Left colon (tissue), 2 donors: ENCODE measurements around the gene NGB. TPM values are rescaled to one million over a fixed set of nuclear protein-coding genes. Genes with fewer than 3 reads are reported as not detected.

Experiments used
- ATAC-seq: fragments of 200-7000 bp; cut with Tn5 transposase; one replicate; pipeline ENCODE4 v1.9.1; 2020; ENCODE audit warnings: mild to moderate bottlenecking, moderate library complexity
- DNase-seq, 2 donors: peaks; one replicate each; pipeline ENCODE4 v3.0.0-alpha.2; 2020
- intact Hi-C, 2 donors: fragments of 100-400 bp; cut with DNase I in 1 of 2; cut with micrococcal nuclease in 1 of 2; formaldehyde crosslinking; loops; one replicate each; pipeline versions ENCODE4 v1.11.2 to v1.14.0; 2022; cut with DNase I, micrococcal nuclease
- total RNA-seq, 2 donors: library from RNA; stranded (reverse); fragmentation: NEBNext Ultra II Directional; extraction: Animal tissue kit (Norgen Biotek cat#: 25700); gene quantifications; one replicate each; pipeline ENCODE4 v1.2.1, GENCODE V29; 2021
- donor health status: DM: no; HTN: no; CAD: no.
- donor health status: DM: yes; HTN: yes; CAD: no.

Gene NGB
- total RNA-seq, 2 donors from 2014 or later = 0.31 TPM; not detected in 1

DNA sequence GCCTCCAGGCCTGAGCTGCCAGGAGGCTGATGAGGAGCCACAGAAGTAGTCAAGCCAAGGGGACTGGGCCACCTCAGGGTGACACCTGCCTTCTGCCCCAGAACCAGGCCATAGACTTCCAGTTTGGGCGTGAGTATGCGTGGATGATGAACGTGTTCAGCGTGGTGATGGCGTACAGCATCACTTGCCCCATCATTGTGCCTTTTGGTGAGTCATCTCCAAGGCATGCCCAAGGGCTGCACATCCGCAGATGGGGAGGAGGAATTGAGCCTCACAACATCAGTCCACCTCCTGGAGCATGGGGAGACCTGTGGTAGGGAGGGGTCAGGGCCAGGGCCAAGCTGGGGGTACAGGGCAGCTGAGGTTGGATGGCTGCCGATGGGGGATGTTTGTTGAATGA lies 22.3 kb downstream of the NGB start:
- DNase-seq (no peak), ATAC-seq (no peak)
- intact Hi-C loops = no loop called here

DNA sequence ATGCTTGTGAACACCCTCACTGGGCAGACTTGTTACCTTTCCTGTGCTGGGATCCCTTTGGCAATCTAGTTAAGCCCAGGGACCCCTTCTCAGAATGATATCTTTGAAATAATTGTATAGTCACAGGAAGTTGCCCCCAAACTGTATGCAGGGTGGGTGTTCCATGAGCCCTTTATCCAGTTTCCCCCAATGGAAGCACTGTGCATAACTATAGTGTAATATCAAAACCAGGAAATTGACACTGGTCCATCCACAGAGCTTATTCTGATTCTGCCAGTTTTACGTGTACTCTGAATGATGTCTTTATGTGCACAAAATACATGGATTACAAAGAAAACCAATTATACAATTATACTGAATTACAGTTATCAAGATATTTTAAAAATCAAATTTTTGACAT lies 24.2 kb downstream of the NGB start:
- intact Hi-C loops = no loop called here
- no peak for ATAC-seq
- DNase-seq = no peak

DNA sequence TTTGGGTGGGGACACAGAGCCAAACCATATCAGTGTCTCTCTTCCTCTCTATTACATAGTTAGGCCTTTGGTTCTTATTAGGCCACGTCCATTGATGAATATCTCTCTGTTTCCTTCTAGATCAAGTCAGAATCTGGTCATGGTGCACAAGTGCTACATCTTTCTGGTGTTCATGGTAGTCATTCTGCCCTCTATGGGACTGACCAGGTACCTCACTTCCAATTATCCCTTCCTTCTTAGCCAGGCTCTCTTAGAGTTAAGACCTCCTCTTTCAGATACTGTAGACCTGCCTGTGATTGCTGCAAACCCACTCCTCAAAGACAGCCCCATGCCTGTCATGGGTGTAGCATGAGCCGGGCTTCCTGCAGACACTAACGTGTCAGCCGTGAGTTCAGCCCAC lies 25.2 kb downstream of the NGB start:
- DNase-seq (no peak), ATAC-seq (no peak)
- intact Hi-C loops = no loop called here

DNA sequence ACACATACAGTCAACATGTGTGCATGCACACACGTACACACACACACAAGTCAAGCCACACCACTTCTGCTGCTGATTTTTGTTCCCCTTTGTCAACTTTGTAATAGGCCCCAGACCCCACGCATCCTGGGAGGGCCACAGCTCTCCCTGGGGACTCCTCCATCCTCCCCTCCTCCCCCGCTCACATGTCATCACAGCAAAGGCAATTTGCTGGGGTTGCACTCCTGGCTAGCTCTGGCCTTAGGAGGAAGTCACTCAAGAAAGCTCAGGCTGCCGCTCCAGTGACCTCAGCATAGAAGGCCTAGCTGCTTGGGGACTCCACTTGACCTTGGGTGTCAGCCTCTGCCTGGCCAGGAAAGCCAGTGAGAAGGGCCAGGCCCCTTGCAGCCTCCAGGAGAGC lies 27.2 kb downstream of the NGB start:
- intact Hi-C loops = no loop called here
- no peak for DNase-seq
- ATAC-seq = no peak

DNA sequence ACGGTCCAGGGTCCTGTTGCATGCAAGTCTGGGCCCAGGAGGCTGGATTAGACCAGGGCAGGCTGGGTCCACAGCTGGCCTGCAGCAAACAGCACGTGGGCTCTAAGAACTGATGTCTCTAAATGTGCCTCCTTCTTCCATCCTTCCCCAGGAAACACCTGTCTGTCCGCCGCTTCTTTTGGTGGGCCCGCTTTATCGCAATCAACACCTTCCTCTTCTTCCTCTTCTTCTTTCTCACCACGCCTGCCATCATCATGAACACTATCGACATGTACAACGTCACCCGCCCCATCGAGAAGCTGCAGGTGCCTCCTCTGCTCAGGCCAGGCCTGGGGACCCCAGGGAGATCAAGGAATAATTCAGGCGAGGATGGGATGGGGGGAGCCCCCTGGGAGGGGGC lies 28.3 kb downstream of the NGB start:
- DNase-seq = no peak
- ATAC-seq = no peak
- intact Hi-C loops = no loop called here

DNA sequence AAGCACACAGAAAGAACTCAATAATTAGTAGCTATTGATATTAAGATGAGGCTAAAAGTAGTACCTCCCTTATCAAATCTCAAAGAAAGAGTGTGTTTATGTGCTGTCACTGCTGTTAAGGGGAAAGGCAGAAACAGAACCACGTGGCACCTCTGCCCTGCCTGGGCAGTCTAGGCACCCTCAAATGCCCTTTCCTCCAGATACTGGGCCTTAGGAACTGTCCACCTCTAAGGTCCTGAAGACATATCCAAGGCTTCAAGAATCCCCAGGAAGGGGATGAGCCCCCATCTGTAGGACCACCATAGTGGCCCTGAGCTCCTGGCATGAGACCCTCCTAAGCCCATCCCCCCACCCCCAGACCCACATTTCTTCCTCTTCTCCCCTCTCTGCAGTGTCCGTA lies 29.1 kb downstream of the NGB start:
- ATAC-seq = no peak

DNA sequence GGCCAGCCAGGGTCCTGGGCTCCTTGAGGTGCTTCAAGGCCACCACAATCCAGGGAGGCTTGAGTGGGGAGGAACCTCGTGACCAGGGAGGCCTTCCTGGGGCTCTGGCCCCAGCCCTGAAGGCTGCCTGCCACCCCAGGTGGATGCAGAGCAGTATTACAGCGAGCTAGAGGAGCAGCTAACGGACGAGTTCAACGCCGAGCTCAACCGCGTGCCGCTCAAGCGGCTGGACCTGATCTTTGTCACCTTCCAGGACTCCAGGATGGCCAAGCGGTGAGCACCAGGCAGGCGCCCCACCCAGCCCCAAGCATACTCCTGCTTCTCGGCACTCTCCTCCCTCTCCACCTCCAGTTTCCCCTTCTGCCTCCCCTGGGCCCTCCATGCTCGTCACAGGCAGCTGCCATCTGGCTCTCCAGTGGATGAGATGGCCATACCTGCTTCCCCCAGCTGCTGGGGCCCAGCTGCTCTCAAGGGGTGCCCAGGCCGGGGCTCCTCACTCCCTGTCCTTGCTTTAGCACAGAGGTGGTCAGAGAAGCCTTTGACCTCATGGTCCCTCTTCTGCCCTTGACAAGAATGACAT lies 30.6 kb downstream of the NGB start:
- intact Hi-C loops = no loop called here
- DNase-seq (no peak), ATAC-seq (no peak)

More for the DNA sequence above, 29.1 kb downstream of the NGB start:
- DNase-seq = no peak
- intact Hi-C loops = no loop called here

DNA sequence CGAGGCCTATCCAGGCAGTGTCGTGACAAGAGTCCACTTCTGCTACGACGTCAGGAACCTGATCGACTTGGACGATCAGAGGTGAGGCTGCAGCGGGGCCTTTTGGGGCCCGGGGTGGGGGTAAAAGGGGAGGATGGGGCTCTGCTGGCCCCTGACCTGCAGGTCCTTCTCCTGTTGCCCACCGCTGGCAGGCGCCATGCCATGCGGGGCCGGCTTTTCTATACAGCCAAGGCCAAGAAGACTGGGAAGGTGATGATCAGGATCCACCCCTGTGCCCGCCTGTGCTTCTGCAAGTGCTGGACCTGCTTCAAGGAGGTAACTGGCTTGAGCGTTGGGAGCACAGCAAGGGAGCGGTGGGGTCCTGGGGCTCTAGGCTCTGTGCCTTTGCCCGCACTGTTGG lies 31.6 kb downstream of the NGB start:
- intact Hi-C loops = no loop called here
- DNase-seq (no peak), ATAC-seq (no peak)

DNA sequence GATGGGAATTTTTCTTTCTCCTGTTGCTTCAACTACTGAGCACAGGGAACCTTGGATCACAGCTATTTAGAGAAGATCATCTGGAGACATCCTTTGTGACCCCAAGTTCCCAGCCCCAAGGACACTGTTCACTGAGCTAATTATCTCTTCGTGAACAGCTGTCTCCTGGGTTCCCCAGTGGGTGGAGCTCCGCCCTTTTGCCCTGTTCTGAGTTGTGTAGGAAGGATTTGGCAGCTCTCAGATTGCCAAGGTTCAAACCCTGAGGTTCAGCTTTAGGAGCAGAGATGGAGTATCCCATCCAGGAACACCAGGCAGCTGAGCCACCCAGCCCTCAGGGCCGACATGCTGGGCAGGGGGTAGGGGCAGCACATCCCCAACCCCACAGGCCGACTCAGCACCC lies 32.0 kb downstream of the NGB start:
- intact Hi-C loops = no loop called here
- ATAC-seq = no peak

DNA sequence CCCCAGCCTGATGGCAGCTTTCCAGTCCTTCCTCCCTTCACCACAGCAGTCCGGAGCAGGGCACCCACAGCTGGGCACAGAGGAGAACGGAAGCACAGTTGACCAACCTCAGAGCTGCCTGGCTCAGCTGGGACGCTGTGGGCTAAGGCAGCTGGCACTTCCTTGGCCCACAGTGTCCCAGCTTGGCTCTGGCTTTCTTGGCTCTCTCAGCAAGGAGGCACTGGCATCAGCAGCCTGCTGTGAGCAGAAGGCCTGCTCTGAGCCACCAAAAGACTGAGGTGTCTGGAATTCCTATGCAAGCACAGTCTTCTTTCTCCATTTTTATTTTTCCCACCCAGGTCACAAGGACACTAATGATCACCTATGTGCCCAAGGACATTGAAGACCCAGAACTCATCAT lies 32.6 kb downstream of the NGB start:
- DNase-seq (no peak), ATAC-seq (no peak)
- intact Hi-C loops = no loop called here

More for the DNA sequence above, 32.0 kb downstream of the NGB start:
- no peak for DNase-seq

DNA sequence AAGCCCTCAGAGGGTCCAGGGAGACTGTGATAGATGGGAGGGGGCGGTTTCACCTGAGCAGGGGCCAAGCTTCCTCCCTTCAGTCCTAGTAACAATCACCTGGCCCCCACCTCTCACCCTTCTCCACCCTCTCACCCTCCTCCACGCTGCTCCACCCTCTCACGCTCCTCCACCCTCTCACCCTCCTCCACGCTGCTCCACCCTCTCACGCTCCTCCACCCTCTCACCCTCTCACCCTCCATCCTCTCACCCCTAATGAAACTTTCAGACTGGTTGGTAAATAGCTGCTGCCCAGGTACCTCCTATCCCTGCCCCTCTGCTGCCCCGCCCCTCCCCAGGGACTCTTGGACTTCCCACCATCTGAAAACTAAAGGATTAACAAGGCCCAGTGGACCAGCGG lies 34.2 kb downstream of the NGB start:
- ATAC-seq (no peak), DNase-seq (no peak)
- intact Hi-C loops = no loop called here

DNA sequence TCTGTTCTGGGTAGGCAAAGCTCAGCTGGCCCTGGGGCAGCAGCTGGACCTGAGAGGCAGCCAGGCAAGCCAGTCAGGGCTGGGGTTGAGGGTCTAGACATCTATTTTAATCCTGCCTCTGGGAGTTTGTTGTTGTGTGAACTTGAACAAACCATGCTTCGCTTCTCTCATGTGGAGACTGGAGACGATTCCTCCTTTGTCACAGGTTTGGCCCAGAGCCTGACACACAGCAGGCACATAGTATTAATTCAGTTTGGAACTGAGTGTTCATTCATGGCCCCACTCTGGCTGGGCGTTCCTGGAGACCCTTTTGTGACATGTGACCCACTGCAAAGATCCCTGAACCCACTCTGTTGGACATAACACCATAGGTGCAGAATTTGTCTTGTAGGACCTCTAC lies 39.3 kb downstream of the NGB start:
- ATAC-seq = no peak
- intact Hi-C loops = no loop called here
- no peak for DNase-seq

DNA sequence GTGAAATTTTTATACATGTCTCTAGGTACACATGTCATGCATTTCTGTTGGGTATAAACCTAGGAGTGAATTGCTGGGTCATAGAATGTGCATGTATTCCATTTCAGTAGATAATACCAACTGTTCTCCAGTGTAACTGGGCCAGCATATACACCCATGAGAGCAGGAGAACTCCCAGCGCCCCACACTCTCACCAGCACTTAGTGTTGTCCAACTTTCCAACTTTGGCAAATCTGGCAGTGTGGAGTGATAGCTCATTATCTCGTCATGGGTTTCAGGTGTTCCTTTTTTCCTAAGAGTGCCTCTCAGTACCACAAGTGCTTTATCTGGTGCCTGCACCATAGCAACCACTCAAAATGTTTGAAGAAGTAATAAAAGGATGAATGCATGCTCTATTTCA lies 40.1 kb downstream of the NGB start:
- intact Hi-C loops = no loop called here
- ATAC-seq (no peak), DNase-seq (no peak)

DNA sequence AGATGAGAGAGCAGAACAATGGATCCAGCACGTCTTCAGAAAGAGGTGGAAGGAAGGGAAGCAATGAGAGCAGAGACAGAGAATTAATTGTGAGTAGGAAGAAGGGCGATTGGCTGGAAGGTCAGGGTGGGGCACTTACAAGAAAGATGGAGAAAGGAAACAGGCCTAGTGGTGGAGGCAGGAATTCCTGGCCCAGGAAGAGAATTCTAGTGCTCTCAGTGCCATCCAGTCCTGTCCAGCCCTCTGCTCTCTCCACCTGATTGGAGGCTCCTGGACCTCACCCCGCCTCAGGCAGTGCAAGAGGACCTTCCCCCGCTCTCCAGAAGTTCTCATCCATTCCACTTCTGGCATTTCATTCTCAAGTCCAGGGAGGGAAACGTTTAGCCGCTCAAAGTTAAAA lies 43.0 kb downstream of the NGB start:
- DNase-seq (no peak), ATAC-seq (no peak)
- intact Hi-C loops = no loop called here

DNA sequence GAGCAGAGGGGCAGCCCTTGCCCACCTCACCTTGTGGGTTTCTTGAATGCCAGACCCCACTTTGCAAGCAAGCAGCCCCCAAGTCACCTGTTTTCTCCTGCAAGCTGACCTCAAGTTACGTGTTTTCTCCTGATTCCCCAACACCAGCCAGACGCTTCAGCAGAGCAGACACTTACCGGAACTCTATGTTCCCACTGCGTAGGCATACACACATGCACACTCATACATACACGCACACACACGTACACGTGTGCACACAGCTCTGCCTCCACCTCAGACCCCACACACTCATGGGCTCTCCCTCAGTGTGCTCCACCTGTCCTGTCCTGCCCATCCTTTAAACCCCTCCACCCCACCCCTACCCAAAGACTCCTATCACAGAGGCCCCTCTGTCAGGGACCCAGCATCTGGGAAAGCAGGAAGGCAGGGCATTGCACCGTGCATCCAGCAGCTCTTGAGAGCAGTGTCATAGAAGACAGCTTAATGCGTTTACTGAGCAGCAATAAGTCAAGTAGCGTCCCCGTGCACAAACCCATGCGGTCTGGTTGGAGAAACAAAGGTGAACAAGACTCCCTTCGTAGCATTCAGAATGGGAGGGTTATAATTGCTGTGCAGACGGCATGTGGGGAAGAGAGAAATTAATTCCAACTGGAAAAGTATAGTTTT lies 45.0 kb downstream of the NGB start:
- no peak for DNase-seq
- no peak for ATAC-seq
- intact Hi-C loops = no loop called here

DNA sequence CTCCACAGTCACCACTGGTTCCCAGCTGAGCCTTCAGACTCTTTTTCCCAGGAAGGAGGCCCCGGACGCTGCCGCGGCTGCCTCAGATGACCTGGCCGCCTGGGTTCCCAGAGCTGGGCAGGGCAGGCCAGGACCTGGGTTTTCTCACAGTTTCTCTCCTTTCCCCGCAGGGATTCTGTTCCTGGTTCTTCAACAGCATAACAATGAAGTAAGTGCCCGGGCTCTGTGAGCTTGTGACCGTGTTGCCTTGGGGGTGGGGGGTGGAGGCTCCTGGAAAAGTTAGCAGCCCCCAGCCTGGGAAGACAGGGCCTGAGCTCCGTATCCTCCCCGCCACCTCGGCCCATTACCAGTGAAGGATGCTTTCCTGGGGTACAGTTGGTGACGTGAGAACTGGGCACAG lies 45.8 kb downstream of the NGB start:
- intact Hi-C loops = no loop called here
- ATAC-seq = no peak
- no peak for DNase-seq

DNA sequence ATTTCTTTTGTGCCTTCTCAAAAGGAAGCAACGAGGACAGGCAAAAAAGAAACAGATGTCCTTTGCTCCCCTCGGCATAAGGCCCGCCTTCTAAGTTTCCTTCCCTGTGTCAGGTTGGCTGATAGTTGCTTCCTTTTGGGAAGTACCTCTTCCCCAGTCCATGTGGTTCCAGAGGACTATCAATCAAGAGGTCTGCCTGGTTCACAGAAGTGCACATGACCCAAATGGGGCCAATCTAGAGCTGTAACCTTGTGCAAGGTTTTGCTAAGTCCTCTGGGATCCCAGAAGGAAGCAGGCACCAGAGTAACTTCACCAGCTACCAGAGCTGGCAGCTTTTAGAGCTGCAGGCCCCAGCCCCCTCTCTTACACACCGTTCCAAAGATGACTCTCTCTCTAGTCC lies 46.8 kb downstream of the NGB start:
- DNase-seq = no peak
- no peak for ATAC-seq
- intact Hi-C loops = no loop called here

DNA sequence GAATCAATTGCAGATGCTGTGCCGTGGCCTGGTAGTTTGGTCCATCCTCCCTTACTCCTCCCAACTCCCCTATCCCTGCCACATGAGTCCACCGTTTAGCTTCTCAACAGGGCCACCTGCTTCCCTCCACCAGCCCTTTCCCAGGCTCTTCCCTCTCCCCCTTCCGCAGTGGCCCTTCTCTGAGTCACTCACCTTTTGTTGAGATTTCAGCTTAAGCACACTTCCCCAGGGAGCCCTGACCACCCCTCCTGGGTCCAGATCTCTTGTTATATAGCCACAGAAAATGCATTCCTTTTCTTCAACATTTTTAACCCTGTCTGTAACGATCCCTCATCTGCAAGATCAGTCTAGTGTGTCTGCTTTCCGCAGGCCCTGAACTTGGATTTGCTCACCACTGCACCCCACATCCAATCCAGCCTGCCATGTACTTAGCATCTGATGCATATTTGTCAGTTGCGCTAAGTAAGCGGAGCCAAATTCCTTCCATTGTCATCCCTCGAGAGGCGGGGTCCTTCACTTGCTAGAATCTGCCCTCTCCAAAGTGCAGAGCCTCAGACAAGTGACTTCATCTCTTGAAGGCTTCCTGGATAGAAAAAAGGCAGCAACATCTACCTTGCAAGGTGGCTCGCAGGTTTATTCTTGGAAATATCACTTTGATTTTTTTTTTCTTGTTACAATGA lies 48.3 kb downstream of the NGB start:
- no peak for ATAC-seq
- intact Hi-C loops = no loop called here

DNA sequence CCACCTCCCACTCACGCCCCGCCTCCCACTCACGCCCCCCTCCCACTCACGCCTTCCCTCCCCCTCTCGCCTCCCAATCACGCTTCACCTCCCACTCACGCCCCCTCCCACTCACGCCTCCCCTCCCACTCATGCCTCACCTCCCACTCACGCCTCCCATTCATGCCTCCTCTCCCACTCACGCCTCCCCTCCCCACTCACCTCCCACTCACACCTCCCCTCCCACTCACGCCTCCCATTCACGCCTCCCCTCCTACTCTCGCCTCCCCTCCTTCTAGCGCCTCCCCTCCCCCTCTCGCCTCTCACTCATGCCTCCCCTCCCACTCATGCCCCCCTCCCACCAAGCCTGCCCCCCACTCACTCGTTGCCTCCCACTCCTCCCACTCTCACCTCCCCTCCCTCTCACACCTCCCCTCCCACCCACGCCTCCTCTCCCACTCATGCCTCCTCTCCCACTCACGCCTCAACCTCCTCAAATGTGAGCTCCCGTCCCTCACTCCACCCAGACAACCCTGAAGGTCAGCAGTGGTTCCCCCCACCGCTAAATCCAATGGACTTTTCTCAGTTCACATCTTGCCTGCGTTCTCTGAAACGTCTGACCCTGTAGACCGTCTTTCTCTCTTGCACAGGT lies 49.6 kb downstream of the NGB start:
- intact Hi-C loops = no loop called here
- no peak for ATAC-seq
- no peak for DNase-seq

More for the DNA sequence above, 48.3 kb downstream of the NGB start:
- no peak for DNase-seq
